ENCODE measurements around the gene AGXT.

The AGXT gene

GRCh38 chr2:240922982-240923537 lies 54.4 kb downstream of the AGXT start:
- no peaks in the 10 kb centered on the region for H3K27me3 ChIP-seq (ENCODE audit: control insufficient read depth in 1 of 2, insufficient read depth in 2 of 2, low read length in 2 of 2)
- no peaks in the 10 kb centered on the region for H3K36me3 ChIP-seq (ENCODE audit: control insufficient read depth in 1 of 2, insufficient read depth in 2 of 2, low read length in 2 of 2)
- no peaks in the 10 kb centered on the region for H3K9me3 ChIP-seq (ENCODE audit: control insufficient read depth in 1 of 2, low read length in 2 of 2)

GRCh38 chr2:240925191-240925567 lies 56.6 kb downstream of the AGXT start:
- no peak overlapping the region for H3K4me3 ChIP-seq (ENCODE audit: low read depth in 1 of 2, low read length in 2 of 2)
- no peaks in the 10 kb centered on the region for H3K27me3 ChIP-seq (ENCODE audit: control insufficient read depth in 1 of 2, insufficient read depth in 2 of 2, low read length in 2 of 2)
- H3K36me3 ChIP-seq (ENCODE audit: control insufficient read depth in 1 of 2, insufficient read depth in 2 of 2, low read length in 2 of 2) = no peaks in the 10 kb centered on the region
- no peak overlapping the region for H3K27ac ChIP-seq (ENCODE audit: low read depth, low read length)
- no peak overlapping the region for H3K9ac ChIP-seq (ENCODE audit: low read depth in 1 of 2, low read length in 2 of 2)
- no peaks in the 10 kb centered on the region for H3K9me3 ChIP-seq (ENCODE audit: control insufficient read depth in 1 of 2, low read length in 2 of 2)
- H3K4me1 ChIP-seq (ENCODE audit: control insufficient read depth in 1 of 2, insufficient read depth in 2 of 2, low read length in 2 of 2) = no peaks in the 10 kb centered on the region

More at GRCh38 chr2:240922982-240923537, 54.4 kb downstream of the AGXT start:
- H3K27ac ChIP-seq (ENCODE audit: low read depth, low read length) = no peak overlapping the region
- H3K4me3 ChIP-seq (ENCODE audit: low read depth in 1 of 2, low read length in 2 of 2) = no peak overlapping the region
- H3K4me1 ChIP-seq (ENCODE audit: control insufficient read depth in 1 of 2, insufficient read depth in 2 of 2, low read length in 2 of 2) = no peaks in the 10 kb centered on the region
- H3K9ac ChIP-seq (ENCODE audit: low read depth in 1 of 2, low read length in 2 of 2) = no peak overlapping the region

GRCh38 chr2:240925568-240926515 lies 57.2 kb downstream of the AGXT start:
- Histone ChIP-seq H3K9ac (ENCODE audit: low read depth in 1 of 2, low read length in 2 of 2) (no peak overlapping the region), H3K9me3 (ENCODE audit: control insufficient read depth in 1 of 2, low read length in 2 of 2) (no peaks in the 10 kb centered on the region), H3K4me3 (ENCODE audit: low read depth in 1 of 2, low read length in 2 of 2) (no peak overlapping the region), H3K4me1 (ENCODE audit: control insufficient read depth in 1 of 2, insufficient read depth in 2 of 2, low read length in 2 of 2) (no peaks in the 10 kb centered on the region), H3K36me3 (ENCODE audit: control insufficient read depth in 1 of 2, insufficient read depth in 2 of 2, low read length in 2 of 2) (no peaks in the 10 kb centered on the region), H3K27me3 (ENCODE audit: control insufficient read depth in 1 of 2, insufficient read depth in 2 of 2, low read length in 2 of 2) (no peaks in the 10 kb centered on the region), H3K27ac (ENCODE audit: low read depth, low read length) (no peak overlapping the region)

- no peaks in the 10 kb centered on the region for H3K4me1 ChIP-seq (ENCODE audit: control insufficient read depth in 1 of 2, insufficient read depth in 2 of 2, low read length in 2 of 2)
- H3K36me3 ChIP-seq (ENCODE audit: control insufficient read depth in 1 of 2, insufficient read depth in 2 of 2, low read length in 2 of 2) = no peaks in the 10 kb centered on the region
- no peaks in the 10 kb centered on the region for H3K9me3 ChIP-seq (ENCODE audit: control insufficient read depth in 1 of 2, low read length in 2 of 2)
- no peak overlapping the region for H3K27ac ChIP-seq (ENCODE audit: low read depth, low read length)
- H3K9ac ChIP-seq (ENCODE audit: low read depth in 1 of 2, low read length in 2 of 2) = no peak overlapping the region
- no peaks in the 10 kb centered on the region for H3K27me3 ChIP-seq (ENCODE audit: control insufficient read depth in 1 of 2, insufficient read depth in 2 of 2, low read length in 2 of 2)
- peak overlapping the region in 1 of 2 donors; percentile 41 for H3K4me3 ChIP-seq (ENCODE audit: low read depth in 1 of 2, low read length in 2 of 2)
These were observed 58.1 kb downstream of the AGXT start for GRCh38 chr2:240926516-240927389.

- no peak overlapping the region for H3K9ac ChIP-seq (ENCODE audit: low read depth in 1 of 2, low read length in 2 of 2)
- H3K4me1 ChIP-seq (ENCODE audit: control insufficient read depth in 1 of 2, insufficient read depth in 2 of 2, low read length in 2 of 2) = no peaks in the 10 kb centered on the region
- no peaks in the 10 kb centered on the region for H3K9me3 ChIP-seq (ENCODE audit: control insufficient read depth in 1 of 2, low read length in 2 of 2)
- H3K27me3 ChIP-seq (ENCODE audit: control insufficient read depth in 1 of 2, insufficient read depth in 2 of 2, low read length in 2 of 2) = no peaks in the 10 kb centered on the region
- H3K4me3 ChIP-seq (ENCODE audit: low read depth in 1 of 2, low read length in 2 of 2) = no peak overlapping the region
- no peak overlapping the region for H3K27ac ChIP-seq (ENCODE audit: low read depth, low read length)
- no peaks in the 10 kb centered on the region for H3K36me3 ChIP-seq (ENCODE audit: control insufficient read depth in 1 of 2, insufficient read depth in 2 of 2, low read length in 2 of 2)
These were observed 58.8 kb downstream of the AGXT start for GRCh38 chr2:240927390-240927781.

- Histone ChIP-seq H3K4me1 (ENCODE audit: control insufficient read depth in 1 of 2, insufficient read depth in 2 of 2, low read length in 2 of 2) (no peaks in the 10 kb centered on the region), H3K4me3 (ENCODE audit: low read depth in 1 of 2, low read length in 2 of 2) (no peak overlapping the region), H3K27me3 (ENCODE audit: control insufficient read depth in 1 of 2, insufficient read depth in 2 of 2, low read length in 2 of 2) (no peaks in the 10 kb centered on the region), H3K9ac (ENCODE audit: low read depth in 1 of 2, low read length in 2 of 2) (no peak overlapping the region), H3K9me3 (ENCODE audit: control insufficient read depth in 1 of 2, low read length in 2 of 2) (no peaks in the 10 kb centered on the region), H3K27ac (ENCODE audit: low read depth, low read length) (no peak overlapping the region), H3K36me3 (ENCODE audit: control insufficient read depth in 1 of 2, insufficient read depth in 2 of 2, low read length in 2 of 2) (no peaks in the 10 kb centered on the region)
These were observed 60.1 kb downstream of the AGXT start for GRCh38 chr2:240928476-240929363.

GRCh38 chr2:240929364-240930095 lies 60.9 kb downstream of the AGXT start:
- no peak overlapping the region for H3K9ac ChIP-seq (ENCODE audit: low read depth in 1 of 2, low read length in 2 of 2)
- no peak overlapping the region for H3K4me3 ChIP-seq (ENCODE audit: low read depth in 1 of 2, low read length in 2 of 2)
- H3K36me3 ChIP-seq (ENCODE audit: control insufficient read depth in 1 of 2, insufficient read depth in 2 of 2, low read length in 2 of 2) = no peaks in the 10 kb centered on the region
- no peaks in the 10 kb centered on the region for H3K4me1 ChIP-seq (ENCODE audit: control insufficient read depth in 1 of 2, insufficient read depth in 2 of 2, low read length in 2 of 2)
- no peaks in the 10 kb centered on the region for H3K9me3 ChIP-seq (ENCODE audit: control insufficient read depth in 1 of 2, low read length in 2 of 2)
- no peaks in the 10 kb centered on the region for H3K27me3 ChIP-seq (ENCODE audit: control insufficient read depth in 1 of 2, insufficient read depth in 2 of 2, low read length in 2 of 2)
- H3K27ac ChIP-seq (ENCODE audit: low read depth, low read length) = no peak overlapping the region
